ENCODE measurements around the gene TMCO6.
A peak's percentile ranks its signal among the peaks of the same experiment; 100 is the strongest.

Gene TMCO6

DNA sequence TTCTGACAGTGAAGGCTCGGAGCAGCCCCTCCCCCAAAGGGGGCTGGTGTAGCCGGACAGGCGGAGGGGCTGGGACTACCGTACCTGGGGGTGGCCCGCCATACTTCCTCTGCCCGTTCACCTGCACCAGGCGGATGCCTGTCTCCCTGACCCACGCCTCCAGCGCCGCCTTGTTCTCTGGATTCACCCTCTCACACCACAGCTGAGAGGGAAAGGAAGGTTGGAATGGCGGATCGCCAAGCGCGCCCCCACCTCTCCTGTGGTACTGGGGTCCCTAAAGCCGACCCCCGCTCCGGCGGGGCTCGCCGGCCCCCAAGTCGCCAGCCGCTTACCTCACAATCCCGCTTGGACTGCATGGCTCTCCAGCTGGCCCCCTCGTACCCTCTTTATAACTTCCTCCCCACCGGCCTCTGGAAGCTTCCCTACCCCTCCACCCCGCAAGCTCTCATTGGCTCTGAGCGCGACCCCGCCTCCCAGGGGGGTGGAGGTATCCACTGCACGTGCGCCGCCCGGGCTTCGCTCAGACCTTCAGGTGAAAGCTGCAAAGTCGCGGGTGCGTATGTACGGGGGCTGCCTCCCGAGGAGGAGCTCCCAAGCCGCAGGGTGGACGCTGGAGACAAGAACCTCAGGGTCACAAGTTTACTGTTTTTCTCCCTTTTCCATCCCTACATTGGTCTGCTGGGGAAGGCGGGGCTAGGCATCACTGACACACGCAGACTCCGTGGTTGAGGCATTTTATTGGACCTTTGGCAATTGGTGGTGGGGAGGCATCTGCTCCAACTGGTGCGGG is 34.1 kb downstream of the TMCO6 start, which contains the start of gene DND1:
TSS of gene DND1 (minus strand) at position 390 of the 790 bp plus-strand sequence. CDS start at position 356, 34 bp downstream.
- no peak for DNase-seq (ENCODE audit: low spot score)

DNA sequence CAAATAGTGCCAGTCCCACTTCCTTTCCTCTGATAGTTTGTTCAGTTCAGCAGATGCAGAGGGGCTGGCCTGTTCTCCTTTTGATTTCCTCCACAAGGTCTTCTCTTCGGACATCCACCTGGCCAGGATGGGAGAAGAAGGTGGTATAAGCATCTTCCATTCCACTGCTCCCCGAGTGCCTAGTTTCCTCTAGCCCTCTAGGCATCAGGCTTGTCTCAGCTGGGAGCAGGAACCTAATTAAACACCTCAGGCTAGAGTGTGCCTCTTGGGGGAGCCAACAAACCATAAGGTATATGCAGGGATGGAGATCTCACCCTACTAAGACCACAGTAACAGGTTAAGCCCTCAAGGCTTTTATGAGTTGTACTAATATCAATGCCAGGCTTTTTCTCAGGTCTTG is 35.0 kb downstream of the TMCO6 start:
- no peak for DNase-seq (ENCODE audit: low spot score)

DNA sequence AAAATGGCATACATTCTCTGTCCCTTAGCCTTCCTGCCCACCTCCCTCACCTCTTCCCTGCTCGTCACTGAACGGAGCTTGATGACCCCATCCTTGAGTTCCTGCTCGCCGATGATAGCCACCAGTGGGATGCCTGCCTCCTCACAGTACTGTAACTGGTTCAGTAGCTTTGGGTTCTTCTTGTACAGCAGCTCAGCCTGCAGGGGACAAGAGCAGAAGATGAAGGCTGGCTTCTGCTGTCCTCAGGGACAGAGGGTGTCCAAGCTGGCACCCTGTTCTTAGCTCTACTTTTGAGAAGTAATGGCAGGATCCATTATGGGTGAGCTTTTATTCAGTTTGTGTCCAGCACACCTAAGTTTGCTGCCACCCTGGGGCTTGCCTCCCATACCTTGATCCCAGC is 35.4 kb downstream of the TMCO6 start:
- no peak for DNase-seq (ENCODE audit: low spot score)

DNA sequence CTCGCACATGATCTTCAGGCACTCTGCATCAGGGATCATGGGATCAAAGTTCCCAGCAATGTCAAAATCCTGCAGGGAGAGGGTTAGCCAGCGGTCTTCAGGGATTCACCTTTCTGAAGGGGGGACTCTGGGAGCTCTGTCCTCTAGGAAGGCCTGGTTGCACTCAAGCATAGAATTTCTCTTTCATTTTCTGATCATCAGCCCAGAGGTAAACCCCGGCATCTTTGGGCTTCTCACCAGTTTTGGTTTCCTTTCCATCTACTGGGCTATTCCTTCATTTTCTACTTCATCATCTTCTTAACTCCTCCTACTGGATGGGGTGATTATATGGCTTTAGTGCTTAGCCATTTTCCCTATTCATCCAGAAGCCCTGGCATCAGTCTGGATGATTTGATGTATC is 38.7 kb downstream of the TMCO6 start:
- DNase-seq (ENCODE audit: low spot score) = no peak

DNA sequence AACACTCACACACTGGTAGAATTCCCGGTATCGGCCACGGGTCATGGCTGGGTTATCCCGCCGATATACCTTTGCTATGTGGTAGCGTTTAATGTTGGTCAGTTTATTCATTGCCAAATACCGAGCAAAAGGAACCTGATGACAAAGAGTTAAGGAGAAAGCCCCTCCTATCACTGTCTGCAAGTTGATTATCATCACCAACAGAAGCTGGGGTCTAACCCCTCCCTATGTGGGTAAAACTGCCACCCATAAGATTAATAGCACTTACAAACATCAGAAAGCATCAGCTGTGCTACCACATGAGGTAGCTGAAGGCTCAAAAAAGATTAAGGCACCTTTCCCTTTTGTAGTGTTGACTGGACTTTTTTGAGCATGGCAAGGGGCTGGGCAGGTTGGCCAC is 39.7 kb downstream of the TMCO6 start:
- no peak for DNase-seq (ENCODE audit: low spot score)

DNA sequence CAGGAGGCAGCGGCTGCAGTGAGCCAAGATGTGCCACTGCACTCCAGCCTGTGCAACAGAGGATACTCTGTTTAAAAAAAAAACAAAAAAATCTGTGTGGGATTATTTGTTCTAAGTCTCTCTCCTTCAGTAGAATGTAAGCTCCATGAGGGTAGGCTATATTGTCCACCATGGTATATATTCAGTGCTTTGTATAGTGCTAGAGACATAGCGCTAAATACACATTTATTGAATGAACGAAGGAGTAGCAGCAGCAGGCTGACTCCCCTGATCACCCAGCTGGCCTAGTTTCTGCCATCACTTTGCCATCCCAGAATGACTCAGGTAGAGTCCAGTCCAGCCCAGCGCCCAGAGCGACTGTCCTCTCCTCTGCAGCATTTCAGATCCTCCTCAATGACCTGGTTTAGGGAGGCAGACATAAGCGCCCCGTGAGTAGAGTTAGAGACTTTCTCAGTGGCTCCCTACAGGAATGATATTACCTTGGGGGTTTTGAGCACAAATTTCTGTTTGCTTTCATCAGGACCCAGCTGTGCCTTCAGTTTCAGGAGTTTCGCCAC is 51.2 kb downstream of the TMCO6 start:
- DNase-seq (ENCODE audit: low spot score) = no peak

DNA sequence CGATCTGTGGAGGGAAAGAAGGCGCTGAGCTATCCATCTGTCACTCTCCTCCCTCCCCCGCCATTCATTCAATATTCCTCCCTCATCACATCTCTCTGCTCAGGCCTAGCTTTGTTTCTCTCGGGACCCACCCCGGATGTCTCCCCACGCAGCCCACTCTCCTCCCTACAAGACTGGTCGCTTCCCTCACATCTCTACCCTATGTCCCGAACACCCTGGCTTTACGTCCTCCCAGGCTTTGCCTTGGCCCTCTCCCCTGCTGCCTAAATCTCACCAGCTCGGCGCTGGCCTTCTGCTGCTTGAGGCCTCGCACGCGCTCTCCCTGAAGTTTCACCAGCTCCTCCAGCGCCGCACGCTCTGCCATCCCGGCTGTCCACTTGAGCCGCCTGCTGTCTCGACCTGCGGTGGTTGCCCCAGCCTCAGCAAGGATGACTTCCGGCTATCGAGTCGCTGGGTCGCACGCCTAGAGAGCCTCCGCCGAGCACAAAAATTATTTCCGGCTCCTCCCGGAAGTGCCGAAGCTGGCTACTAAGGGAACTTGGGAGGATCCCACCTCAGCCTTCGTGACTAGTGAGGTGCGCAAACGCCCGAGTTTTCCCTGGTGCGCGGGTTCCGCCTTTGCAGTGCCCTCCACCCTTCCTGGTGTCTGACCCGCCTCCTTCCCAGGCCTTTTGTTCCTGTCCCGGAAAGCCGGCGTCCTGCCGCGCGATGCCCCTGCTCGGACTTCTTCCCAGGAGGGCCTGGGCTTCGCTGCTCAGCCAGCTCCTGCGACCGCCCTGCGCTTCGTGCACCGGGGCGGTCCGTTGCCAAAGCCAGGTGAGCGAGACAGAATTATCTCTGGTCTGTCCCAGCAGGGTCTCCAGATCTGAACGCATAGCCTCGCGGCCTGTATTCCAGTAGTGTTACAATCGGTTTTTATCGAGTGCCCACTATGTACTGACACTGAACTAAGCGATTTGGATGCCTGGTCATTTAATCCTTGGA is 52.0 kb downstream of the TMCO6 start, which contains the start of the genes HARS1 and HARS2:
TSS of gene HARS1 (minus strand) at position 430 of the 984 bp plus-strand sequence. CDS start at position 364, 66 bp downstream.
TSS of gene HARS2 (plus strand) at position 515 of the 984 bp plus-strand sequence. CDS start at position 709, 194 bp downstream.
- DNase-seq (ENCODE audit: low spot score) = peak; percentile 92

DNA sequence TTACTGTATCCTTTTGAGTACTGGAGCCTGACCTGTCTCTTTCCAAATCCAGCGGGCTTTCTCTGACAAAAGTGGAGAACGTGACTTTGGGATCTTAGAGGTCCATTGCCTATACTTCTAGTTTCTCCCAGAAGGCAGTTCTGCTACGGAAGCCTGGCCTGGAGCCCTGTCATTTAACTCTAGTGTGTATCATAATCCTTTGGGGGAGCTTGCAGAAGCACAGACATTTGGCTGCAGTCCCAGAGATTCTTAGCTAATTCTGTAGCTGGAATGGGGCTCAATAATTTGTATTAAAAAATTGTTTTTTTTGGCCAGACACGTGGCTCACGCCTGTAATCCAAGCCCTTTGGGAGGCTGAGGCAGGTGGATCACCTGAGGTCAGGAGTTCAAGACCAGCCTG is 55.0 kb downstream of the TMCO6 start:
- no peak for DNase-seq (ENCODE audit: low spot score)
